Measurements from ENCODE around the gene BSND.

BSND gene

DNA sequence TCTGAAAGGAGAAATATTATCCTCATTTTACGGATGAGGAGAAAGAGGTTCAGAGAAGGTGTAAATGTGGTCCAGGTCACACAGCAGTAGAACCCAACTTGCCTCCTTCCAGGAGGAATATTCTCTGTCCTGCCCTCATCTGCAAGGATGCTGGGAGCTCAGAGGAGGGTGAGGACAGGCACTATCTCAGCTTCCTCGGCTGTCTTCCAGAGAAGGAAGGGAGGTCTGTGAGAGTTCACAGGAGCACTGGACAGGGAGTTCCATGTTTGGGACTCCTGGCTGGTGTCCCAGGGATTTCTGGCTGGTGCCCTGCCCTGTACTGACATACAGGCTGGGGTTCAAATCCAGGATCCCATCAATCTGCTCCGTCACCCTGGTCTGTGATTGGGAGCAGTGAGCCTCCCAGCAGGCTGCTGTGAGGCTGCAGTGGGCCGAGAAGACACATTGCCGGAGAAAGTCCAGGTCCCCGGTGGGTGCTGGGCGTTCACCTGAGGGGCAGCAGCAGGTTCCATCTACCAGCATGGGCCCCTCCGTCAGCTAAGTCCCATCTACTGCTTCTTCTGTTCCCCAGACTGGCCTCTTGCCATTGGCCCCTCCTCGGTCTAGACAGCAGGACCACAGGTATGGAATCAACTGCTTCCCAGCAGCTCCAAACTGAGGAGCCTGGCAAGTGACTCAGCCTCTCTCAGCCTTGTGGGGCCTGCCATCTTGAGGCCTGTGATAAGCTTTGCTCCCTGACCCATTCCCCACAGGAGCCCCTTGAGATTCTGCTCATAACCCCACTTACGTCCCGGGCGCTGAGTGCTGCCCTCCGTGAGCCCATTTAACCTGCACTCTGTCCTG, 8.5 kb upstream of the BSND start:
- DNase-seq: no peak
- peaks cover 40% of the 10 kb centered on the region for H3K4me1 Mint-ChIP-seq
- TF ChIP-seq, protein P1, sequence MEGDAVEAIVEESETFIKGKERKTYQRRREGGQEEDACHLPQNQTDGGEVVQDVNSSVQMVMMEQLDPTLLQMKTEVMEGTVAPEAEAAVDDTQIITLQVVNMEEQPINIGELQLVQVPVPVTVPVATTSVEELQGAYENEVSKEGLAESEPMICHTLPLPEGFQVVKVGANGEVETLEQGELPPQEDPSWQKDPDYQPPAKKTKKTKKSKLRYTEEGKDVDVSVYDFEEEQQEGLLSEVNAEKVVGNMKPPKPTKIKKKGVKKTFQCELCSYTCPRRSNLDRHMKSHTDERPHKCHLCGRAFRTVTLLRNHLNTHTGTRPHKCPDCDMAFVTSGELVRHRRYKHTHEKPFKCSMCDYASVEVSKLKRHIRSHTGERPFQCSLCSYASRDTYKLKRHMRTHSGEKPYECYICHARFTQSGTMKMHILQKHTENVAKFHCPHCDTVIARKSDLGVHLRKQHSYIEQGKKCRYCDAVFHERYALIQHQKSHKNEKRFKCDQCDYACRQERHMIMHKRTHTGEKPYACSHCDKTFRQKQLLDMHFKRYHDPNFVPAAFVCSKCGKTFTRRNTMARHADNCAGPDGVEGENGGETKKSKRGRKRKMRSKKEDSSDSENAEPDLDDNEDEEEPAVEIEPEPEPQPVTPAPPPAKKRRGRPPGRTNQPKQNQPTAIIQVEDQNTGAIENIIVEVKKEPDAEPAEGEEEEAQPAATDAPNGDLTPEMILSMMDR (IDR thresholded peaks at IDR 0.05): no peak

DNA sequence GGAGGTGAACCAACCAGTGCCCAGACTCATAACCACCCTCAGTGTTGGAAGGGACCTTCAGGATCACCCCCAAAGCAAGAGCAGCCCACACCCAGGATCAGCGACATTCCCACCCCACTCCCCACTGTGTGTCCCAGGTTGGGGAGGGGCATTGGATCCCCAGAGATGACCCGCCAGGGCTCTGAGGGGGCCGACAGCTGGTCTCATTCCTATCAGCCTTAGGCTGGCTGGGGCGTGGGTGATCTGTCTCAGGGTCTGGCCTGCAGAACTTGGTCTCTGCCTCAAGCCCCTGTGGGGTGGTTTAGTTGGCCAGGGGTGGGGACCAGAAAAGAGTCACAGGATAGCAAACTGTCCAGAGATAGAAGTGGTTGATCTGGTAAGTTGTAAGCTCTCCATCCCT, 7.8 kb upstream of the BSND start:
- TF ChIP-seq, protein P1 (IDR thresholded peaks at IDR 0.05): no peak
- H3K4me3 Mint-ChIP-seq: no peak overlapping the region
- no peak for DNase-seq
- H3K9me3 Mint-ChIP-seq: no peaks in the 10 kb centered on the region
- peaks cover 44% of the 10 kb centered on the region for H3K27me3 Mint-ChIP-seq (ENCODE audit: low read depth, poor library complexity)
- no peak overlapping the region for H3K27ac Mint-ChIP-seq
- peaks cover 40% of the 10 kb centered on the region for H3K4me1 Mint-ChIP-seq
- H3K36me3 Mint-ChIP-seq (ENCODE audit: low read depth): no peaks in the 10 kb centered on the region

More for the DNA sequence above, 8.5 kb upstream of the BSND start:
- H3K27me3 Mint-ChIP-seq (ENCODE audit: low read depth, poor library complexity): peaks cover 43% of the 10 kb centered on the region
- H3K9me3 Mint-ChIP-seq: no peaks in the 10 kb centered on the region
- no peak overlapping the region for H3K27ac Mint-ChIP-seq
- no peaks in the 10 kb centered on the region for H3K36me3 Mint-ChIP-seq (ENCODE audit: low read depth)
- H3K4me3 Mint-ChIP-seq: no peak overlapping the region

DNA sequence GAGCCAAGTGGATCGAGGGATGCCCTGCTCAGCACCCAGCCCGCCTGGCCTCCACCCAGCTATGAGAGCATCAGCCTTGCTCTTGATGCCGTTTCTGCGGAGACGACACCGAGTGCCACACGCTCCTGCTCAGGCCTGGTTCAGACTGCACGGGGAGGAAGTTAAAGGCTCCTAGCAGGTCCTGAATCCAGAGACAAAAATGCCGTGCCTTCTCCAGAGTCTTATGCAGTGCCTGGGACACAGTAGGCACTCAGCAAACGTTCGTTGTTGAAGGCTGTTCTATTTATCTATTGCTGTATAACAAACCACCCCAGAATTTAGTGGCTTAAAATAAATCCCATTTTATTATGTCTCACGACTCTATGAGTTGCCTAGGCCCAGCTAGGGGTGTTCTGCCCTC, 6.8 kb upstream of the BSND start:
- Mint-ChIP-seq H3K4me3 (no peak overlapping the region), H3K9me3 (no peaks in the 10 kb centered on the region), H3K27ac (no peak overlapping the region), H3K27me3 (ENCODE audit: low read depth, poor library complexity) (peaks cover 52% of the 10 kb centered on the region), H3K4me1 (peaks cover 43% of the 10 kb centered on the region), H3K36me3 (ENCODE audit: low read depth) (no peaks in the 10 kb centered on the region)
- TF ChIP-seq, protein P1 (IDR thresholded peaks at IDR 0.05): no peak
- DNase-seq: no peak

DNA sequence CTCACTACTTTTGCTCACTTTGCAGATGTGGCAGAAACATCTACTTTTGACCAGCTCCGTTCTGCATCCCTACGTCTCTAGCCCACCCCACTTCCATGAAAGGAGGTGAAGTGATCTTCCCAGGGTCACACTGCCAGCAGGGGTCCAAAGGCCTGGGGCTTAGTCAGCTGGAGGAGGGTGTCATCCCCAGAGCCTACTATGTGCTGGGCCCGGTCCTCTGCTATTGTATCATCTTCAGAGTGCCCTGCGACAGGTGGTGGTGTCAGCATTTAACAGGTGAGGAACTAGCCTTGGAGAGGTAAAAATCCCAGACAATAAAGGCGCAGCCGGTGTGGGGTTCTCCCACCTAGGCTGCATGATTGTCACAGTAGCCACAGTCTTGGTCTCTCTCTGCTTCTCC, 5.6 kb upstream of the BSND start:
- Mint-ChIP-seq H3K4me1 (peaks cover 40% of the 10 kb centered on the region), H3K27me3 (ENCODE audit: low read depth, poor library complexity) (peaks cover 64% of the 10 kb centered on the region), H3K27ac (no peak overlapping the region), H3K4me3 (no peak overlapping the region), H3K9me3 (no peaks in the 10 kb centered on the region), H3K36me3 (ENCODE audit: low read depth) (no peaks in the 10 kb centered on the region)
- DNase-seq: no peak
- TF ChIP-seq, protein P1 (IDR thresholded peaks at IDR 0.05): no peak

DNA sequence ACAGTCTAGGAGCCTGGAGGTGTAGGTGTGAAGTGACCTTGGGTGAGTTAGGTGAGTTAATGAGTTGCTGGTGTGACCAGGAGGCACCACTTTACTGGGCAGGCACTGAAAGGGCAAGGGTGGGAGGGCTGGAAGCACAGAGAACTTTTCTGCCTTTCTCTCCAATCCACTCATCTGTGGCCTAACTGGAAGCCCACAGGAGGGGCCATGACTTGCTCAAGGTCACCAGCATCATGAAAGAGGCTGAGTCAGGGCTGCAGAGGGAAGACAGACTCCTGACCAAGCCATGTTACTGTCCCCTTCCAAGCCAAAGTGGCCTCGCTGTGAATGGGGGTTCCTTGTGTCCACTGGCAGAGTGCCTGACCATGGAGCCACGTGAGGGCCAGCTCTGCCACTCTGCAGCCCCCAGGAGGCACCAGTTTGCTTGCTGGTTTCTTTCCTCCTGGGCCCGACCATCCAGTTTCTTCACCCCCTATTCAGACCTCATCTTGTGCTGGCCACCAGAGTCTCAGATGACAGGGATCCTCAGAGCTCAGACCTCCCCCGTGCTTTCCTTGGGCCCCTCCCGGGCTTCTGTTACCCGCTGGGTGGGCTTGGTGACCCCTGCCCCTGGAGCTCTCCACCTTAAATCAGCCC, 4.3 kb upstream of the BSND start:
- no peaks in the 10 kb centered on the region for H3K9me3 Mint-ChIP-seq
- peak overlapping the region; percentile 34 for H3K4me3 Mint-ChIP-seq
- no peak for DNase-seq
- peaks cover 42% of the 10 kb centered on the region for H3K4me1 Mint-ChIP-seq
- TF ChIP-seq, protein P1 (IDR thresholded peaks at IDR 0.05): no peak
- H3K27me3 Mint-ChIP-seq (ENCODE audit: low read depth, poor library complexity): peaks cover 73% of the 10 kb centered on the region
- no peaks in the 10 kb centered on the region for H3K36me3 Mint-ChIP-seq (ENCODE audit: low read depth)
- H3K27ac Mint-ChIP-seq: no peak overlapping the region

All from nephron progenitor cell (in vitro differentiated cells).